Adrenal gland (tissue), 5 donors: ENCODE results near the gene IFITM1.

Experiments used
- POLR2A ChIP-seq, 2 donors: fragments of 450-650 bp; IDR thresholded peaks; one replicate each; pipeline ENCODE4 v1.6.1; 2017; ENCODE audit warnings: antibody characterized with exemption in 2 of 2, mild to moderate bottlenecking in 2 of 2, moderate library complexity in 1 of 2
- TF ChIP-seq, protein P1 (sequence below), 6 experiments: fragments of 450-650 bp in 4 of 6; fragments of 200-600 bp in 2 of 6; sonication (generic) in 1 of 6; IDR thresholded peaks; 1 replicate in 5 of 6; 2 replicates in 1 of 6; pipeline versions ENCODE4 v1.5.1 to v1.8.0; 2016 to 2021; ENCODE audit warnings: antibody characterized with exemption in 6 of 6, mild to moderate bottlenecking in 2 of 6, moderate library complexity in 1 of 6
- donor health status: DM: no; HTN: no; CAD: no.

- TF ChIP-seq POLR2A (IDR thresholded peaks at IDR 0.05): peak; percentile 31 to 46
- TF ChIP-seq, protein P1, sequence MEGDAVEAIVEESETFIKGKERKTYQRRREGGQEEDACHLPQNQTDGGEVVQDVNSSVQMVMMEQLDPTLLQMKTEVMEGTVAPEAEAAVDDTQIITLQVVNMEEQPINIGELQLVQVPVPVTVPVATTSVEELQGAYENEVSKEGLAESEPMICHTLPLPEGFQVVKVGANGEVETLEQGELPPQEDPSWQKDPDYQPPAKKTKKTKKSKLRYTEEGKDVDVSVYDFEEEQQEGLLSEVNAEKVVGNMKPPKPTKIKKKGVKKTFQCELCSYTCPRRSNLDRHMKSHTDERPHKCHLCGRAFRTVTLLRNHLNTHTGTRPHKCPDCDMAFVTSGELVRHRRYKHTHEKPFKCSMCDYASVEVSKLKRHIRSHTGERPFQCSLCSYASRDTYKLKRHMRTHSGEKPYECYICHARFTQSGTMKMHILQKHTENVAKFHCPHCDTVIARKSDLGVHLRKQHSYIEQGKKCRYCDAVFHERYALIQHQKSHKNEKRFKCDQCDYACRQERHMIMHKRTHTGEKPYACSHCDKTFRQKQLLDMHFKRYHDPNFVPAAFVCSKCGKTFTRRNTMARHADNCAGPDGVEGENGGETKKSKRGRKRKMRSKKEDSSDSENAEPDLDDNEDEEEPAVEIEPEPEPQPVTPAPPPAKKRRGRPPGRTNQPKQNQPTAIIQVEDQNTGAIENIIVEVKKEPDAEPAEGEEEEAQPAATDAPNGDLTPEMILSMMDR (IDR thresholded peaks at IDR 0.05): peak in 3 of 6 experiments; percentile 21 to 36 (median 26)
Observed at GRCh38 chr11:319121-319887, 5.5 kb downstream of the IFITM1 start.
